Activated T-helper 2 cell treated with anti-CD3 and anti-CD28 coated beads, Interferon-gamma antibody, Interleukin-2, Interleukin-4, amounts not matched to agents 10 μg/mL and 5 μg/mL and 100 μg/mL, durations not matched to agents 14 hours and 24 hours and 36 hours (primary cell): Measurements from ENCODE around the gene NGDN. TPM values are rescaled to one million over a fixed set of nuclear protein-coding genes. Genes with fewer than 3 reads are reported as not detected.

Experiments
- DNase-seq: peaks from one replicate; pipeline ENCODE4 v3.0.0; 2021; ENCODE audit warnings: low spot score
- H3K27ac Mint-ChIP-seq: one replicate; pipeline ENCODE4 v1.8.0; 2021; ENCODE audit warnings: mixed read lengths
- H3K27me3 Mint-ChIP-seq: one replicate; pipeline ENCODE4 v1.8.0; 2021; ENCODE audit warnings: low read depth, mixed read lengths
- H3K36me3 Mint-ChIP-seq: one replicate; pipeline ENCODE4 v1.8.0; 2021; ENCODE audit warnings: low read depth, mixed read lengths
- H3K4me1 Mint-ChIP-seq: one replicate; pipeline ENCODE4 v1.8.0; 2021; ENCODE audit warnings: low read depth, mixed read lengths
- H3K4me3 Mint-ChIP-seq: one replicate; pipeline ENCODE4 v1.8.0; 2021; ENCODE audit warnings: low read depth, mild to moderate bottlenecking, moderate library complexity, mixed read lengths
- H3K9me3 Mint-ChIP-seq: one replicate; pipeline ENCODE4 v1.8.0; 2021; ENCODE audit warnings: mixed read lengths
- intact Hi-C: fragments of 100-400 bp; cut with micrococcal nuclease; formaldehyde crosslinking; loops from one replicate; pipeline ENCODE4 v1.15.1; 2023
- total RNA-seq: library from RNA; stranded (reverse); gene quantifications from 2 replicates; pipeline ENCODE4 v1.2.3, GENCODE V29; 2022

The NGDN gene
- total RNA-seq, 1 donor from 2014 or later: 65.6 TPM

- peaks cover under 1% of the 10 kb centered on the region for H3K4me1 Mint-ChIP-seq
- intact Hi-C loops: no loop called here
- DNase-seq: no peak
- H3K4me3 Mint-ChIP-seq: no peak overlapping the region
- no peaks in the 10 kb centered on the region for H3K36me3 Mint-ChIP-seq
- H3K27ac Mint-ChIP-seq: no peak overlapping the region
- H3K27me3 Mint-ChIP-seq: peaks cover 2% of the 10 kb centered on the region
- no peaks in the 10 kb centered on the region for H3K9me3 Mint-ChIP-seq
These were observed 4.2 kb upstream of the NGDN start for GRCh38 chr14:23465261-23465660.

DNA sequence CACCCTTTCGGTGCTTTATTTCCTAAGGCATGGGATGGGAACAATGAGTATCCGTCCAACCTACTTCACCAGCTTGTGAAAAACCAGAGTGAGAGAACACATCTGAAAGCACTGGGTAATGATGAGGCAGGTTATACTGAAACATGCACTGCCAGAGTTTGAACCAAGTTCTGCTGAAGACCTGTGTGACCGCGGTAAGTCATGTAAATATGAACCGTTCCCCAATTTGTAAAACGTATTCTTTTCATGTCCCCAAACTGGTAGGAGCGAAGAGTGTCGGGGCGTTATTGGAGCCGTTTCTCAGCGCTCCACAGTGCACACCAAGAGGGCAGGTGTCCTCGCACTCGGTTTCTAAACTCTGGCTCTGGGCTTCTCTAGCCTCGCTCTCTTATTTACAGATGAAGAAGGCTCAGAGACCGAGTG lies 788 bp upstream of the NGDN start:
- peaks cover 10% of the 10 kb centered on the region for H3K4me1 Mint-ChIP-seq
- H3K27me3 Mint-ChIP-seq: no peaks in the 10 kb centered on the region
- H3K36me3 Mint-ChIP-seq: peaks cover 27% of the 10 kb centered on the region
- H3K27ac Mint-ChIP-seq: peak overlapping the region; percentile 52
- H3K9me3 Mint-ChIP-seq: no peaks in the 10 kb centered on the region
- no peak overlapping the region for H3K4me3 Mint-ChIP-seq
- intact Hi-C loops: loop anchor here (1.0 kb wide), 2 partner anchors 87 to 147 kb away; partner anchors contain the start of gene PABPN1
- no peak for DNase-seq

GRCh38 chr14:23469906-23470403 lies 452 bp downstream of the NGDN start:
- no peak overlapping the region for H3K27ac Mint-ChIP-seq
- DNase-seq: no peak
- peaks cover 10% of the 10 kb centered on the region for H3K4me1 Mint-ChIP-seq
- no peak overlapping the region for H3K4me3 Mint-ChIP-seq
- peaks cover 37% of the 10 kb centered on the region for H3K36me3 Mint-ChIP-seq
- H3K9me3 Mint-ChIP-seq: no peaks in the 10 kb centered on the region
- no peaks in the 10 kb centered on the region for H3K27me3 Mint-ChIP-seq
- intact Hi-C loops: loop anchor here (1.0 kb wide), 2 partner anchors 85 to 149 kb away; partner anchors contain the start of gene PABPN1

GRCh38 chr14:23470947-23471346 lies 1.4 kb downstream of the NGDN start:
- Mint-ChIP-seq H3K4me3 (no peak overlapping the region), H3K27me3 (no peaks in the 10 kb centered on the region)

DNA sequence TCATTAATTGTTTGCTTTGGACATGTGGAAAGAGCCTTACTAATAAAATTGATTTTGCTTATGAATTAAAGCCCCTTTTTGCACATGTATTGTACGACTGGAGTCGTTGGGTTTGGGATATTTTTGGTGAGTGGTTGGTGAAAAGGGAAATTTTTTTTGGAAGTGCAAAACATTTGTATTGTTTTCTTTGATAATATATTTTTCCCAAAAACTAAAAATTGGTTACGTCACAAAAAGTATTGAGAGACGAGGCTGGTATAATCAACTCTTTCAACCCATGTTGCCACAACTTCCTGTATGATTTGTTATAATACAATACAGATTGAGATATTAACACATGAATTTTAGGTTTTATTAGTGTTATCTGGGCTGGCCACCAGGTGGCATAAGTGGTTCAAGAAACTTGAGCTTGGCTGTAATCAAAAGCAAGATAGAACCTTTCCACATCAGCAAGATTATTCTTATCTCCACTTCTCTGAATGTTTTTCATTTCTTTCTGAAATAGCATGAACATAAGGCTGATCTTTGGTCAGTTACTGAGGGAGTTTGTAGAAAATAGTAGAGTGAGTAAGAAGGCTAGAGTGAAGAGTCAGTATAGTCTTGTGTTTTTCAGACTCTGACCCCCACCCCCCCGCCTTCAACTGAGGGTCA lies 8.7 kb downstream of the NGDN start:
- Mint-ChIP-seq H3K4me1 (peaks cover 3% of the 10 kb centered on the region), H3K9me3 (no peaks in the 10 kb centered on the region), H3K36me3 (peaks cover 54% of the 10 kb centered on the region), H3K27ac (no peak overlapping the region), H3K4me3 (no peak overlapping the region), H3K27me3 (no peaks in the 10 kb centered on the region)
- intact Hi-C loops: loop anchor here (1.0 kb wide), 2 partner anchors 61 to 84 kb away; no protein-coding TSS in a partner anchor
- DNase-seq: peak; percentile 48

More at GRCh38 chr14:23470947-23471346, 1.4 kb downstream of the NGDN start:
- Mint-ChIP-seq H3K9me3 (no peaks in the 10 kb centered on the region), H3K27ac (peak overlapping the region; percentile 45), H3K36me3 (peaks cover 46% of the 10 kb centered on the region), H3K4me1 (peaks cover 10% of the 10 kb centered on the region)
- DNase-seq: no peak
- intact Hi-C loops: no loop called here

GRCh38 chr14:23481362-23481970 lies 12.0 kb downstream of the NGDN start:
- peaks cover 28% of the 10 kb centered on the region for H3K36me3 Mint-ChIP-seq
- intact Hi-C loops: no loop called here
- DNase-seq: no peak
- H3K27ac Mint-ChIP-seq: no peak overlapping the region
- no peaks in the 10 kb centered on the region for H3K27me3 Mint-ChIP-seq
- peaks cover 2% of the 10 kb centered on the region for H3K4me1 Mint-ChIP-seq
- H3K9me3 Mint-ChIP-seq: no peaks in the 10 kb centered on the region
- no peak overlapping the region for H3K4me3 Mint-ChIP-seq

- Mint-ChIP-seq H3K4me3 (no peak overlapping the region), H3K27me3 (no peaks in the 10 kb centered on the region), H3K36me3 (peaks cover 20% of the 10 kb centered on the region), H3K27ac (no peak overlapping the region), H3K9me3 (no peaks in the 10 kb centered on the region), H3K4me1 (peaks cover 2% of the 10 kb centered on the region)
- no peak for DNase-seq
- intact Hi-C loops: no loop called here
These were observed 12.7 kb downstream of the NGDN start for GRCh38 chr14:23481979-23482822.

- Mint-ChIP-seq H3K36me3 (peaks cover 16% of the 10 kb centered on the region), H3K27me3 (no peaks in the 10 kb centered on the region), H3K4me1 (peaks cover 2% of the 10 kb centered on the region), H3K27ac (no peak overlapping the region), H3K9me3 (no peaks in the 10 kb centered on the region), H3K4me3 (no peak overlapping the region)
- DNase-seq: no peak
- intact Hi-C loops: no loop called here
These were observed 13.3 kb downstream of the NGDN start for GRCh38 chr14:23482823-23483148.

DNA sequence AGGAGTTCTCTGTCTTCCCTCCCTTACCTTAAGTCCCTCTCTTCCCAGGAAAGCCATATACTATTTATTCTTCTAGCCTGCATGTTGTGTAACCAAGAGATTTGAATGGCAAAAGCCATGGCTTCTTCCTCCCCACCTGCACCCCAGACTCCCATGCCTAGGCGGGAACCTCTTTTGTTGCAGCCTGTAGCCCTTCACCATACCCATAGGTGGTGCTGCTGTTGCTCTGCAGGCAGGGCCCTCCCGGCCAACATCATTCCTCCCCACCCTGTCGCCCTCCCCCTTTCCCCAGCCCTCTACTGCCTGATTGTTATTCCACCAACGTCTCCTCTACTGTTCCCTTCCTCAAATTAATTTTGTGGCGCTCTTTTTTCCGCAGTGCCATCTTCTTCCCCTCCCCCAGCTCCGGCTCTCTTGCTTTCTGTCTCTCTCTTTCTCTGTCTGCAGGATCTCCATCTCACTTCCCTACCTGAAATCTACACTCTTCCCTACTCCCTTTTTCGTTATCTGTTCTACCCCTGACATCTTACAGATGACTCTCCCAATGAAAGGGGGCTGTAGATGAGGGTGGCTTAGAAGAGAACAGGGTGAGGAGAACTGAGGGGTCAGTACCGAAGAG lies 13.8 kb downstream of the NGDN start:
- H3K4me1 Mint-ChIP-seq: peaks cover 1% of the 10 kb centered on the region
- no peaks in the 10 kb centered on the region for H3K27me3 Mint-ChIP-seq
- intact Hi-C loops: no loop called here
- no peak overlapping the region for H3K4me3 Mint-ChIP-seq
- H3K9me3 Mint-ChIP-seq: no peaks in the 10 kb centered on the region
- no peak for DNase-seq
- H3K36me3 Mint-ChIP-seq: peaks cover 10% of the 10 kb centered on the region
- H3K27ac Mint-ChIP-seq: no peak overlapping the region

- no peaks in the 10 kb centered on the region for H3K9me3 Mint-ChIP-seq
- intact Hi-C loops: no loop called here
- peaks cover 4% of the 10 kb centered on the region for H3K36me3 Mint-ChIP-seq
- no peak overlapping the region for H3K4me3 Mint-ChIP-seq
- H3K4me1 Mint-ChIP-seq: no peaks in the 10 kb centered on the region
- no peak for DNase-seq
- H3K27ac Mint-ChIP-seq: no peak overlapping the region
- H3K27me3 Mint-ChIP-seq: no peaks in the 10 kb centered on the region
These were observed 15.8 kb downstream of the NGDN start for GRCh38 chr14:23485326-23485725.

DNA sequence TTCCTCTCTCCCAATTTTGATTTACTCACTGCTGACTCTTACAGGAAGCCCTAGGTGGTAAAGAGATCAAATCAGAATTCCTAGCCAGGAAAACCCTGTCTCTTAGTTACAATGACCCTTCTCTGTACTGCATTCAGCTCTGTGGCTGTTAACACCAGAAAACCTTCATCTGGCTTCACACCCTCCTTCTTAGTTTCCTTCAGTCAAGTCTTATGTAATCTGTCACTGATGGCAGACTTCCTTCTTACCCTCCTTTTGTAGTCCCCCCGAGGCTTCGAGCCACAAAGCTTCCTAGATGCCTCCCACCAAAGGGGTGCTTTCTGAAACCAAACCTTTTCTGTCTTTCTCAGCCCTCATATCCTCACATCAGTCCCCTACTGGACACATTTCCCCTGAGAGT lies 16.5 kb downstream of the NGDN start:
- intact Hi-C loops: no loop called here
- Mint-ChIP-seq H3K27ac (no peak overlapping the region), H3K4me3 (no peak overlapping the region)

DNA sequence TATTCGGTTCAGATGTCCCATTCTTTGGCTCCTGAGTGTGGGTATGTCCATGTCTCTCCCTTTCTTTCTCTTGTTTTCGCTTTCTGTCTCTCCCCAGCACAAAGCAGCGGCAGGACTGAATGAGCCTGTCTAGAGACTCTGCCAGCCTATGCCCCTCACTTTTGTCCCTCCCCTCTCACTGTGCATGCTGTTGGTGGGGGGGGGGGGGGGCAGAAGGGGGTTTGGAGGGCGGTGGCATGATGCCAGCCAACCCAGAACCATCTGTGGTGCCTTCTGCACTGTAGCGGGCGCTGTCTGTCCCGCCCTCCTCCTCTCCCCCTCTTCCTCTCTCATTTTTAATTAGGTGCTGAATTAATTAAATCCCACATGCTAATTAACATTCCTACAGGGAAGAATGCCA lies 17.7 kb downstream of the NGDN start:
- H3K27me3 Mint-ChIP-seq: no peaks in the 10 kb centered on the region
- H3K36me3 Mint-ChIP-seq: no peaks in the 10 kb centered on the region
- no peaks in the 10 kb centered on the region for H3K9me3 Mint-ChIP-seq
- H3K27ac Mint-ChIP-seq: no peak overlapping the region
- no peak for DNase-seq
- intact Hi-C loops: no loop called here
- no peak overlapping the region for H3K4me3 Mint-ChIP-seq
- no peaks in the 10 kb centered on the region for H3K4me1 Mint-ChIP-seq

More for the DNA sequence above, 16.5 kb downstream of the NGDN start:
- H3K4me1 Mint-ChIP-seq: no peaks in the 10 kb centered on the region
- no peak for DNase-seq
- H3K36me3 Mint-ChIP-seq: peaks cover 3% of the 10 kb centered on the region
- no peaks in the 10 kb centered on the region for H3K27me3 Mint-ChIP-seq
- no peaks in the 10 kb centered on the region for H3K9me3 Mint-ChIP-seq
